Activated CD4-positive, alpha-beta T cell treated with anti-CD3 and anti-CD28 coated beads for 36 hours (primary cell): ENCODE measurements around the gene CCDC170. TPM values are rescaled to one million over a fixed set of nuclear protein-coding genes. Genes with fewer than 3 reads are reported as not detected.

Experiments used
- ATAC-seq: fragments of 200-7000 bp; cut with Tn5 transposase; one replicate; pipeline ENCODE4 v1.10.0; 2021; ENCODE audit warnings: mild to moderate bottlenecking, moderate library complexity
- CTCF ChIA-PET: fragments of 350-600 bp; sonication (Branson Sonifier 250); formaldehyde crosslinking; loops from one replicate; lab custom pipeline; 2021; ENCODE audit warnings: antibody characterized with exemption; lab: Charles Lee
- POLR2A ChIA-PET: fragments of 350-600 bp; sonication (Branson Sonifier 250); formaldehyde crosslinking; loops from one replicate; lab custom pipeline; 2021; ENCODE audit warnings: antibody characterized with exemption, inconsistent platforms; lab: Charles Lee
- DNase-seq: peaks from one replicate; pipeline ENCODE4 v3.0.0-alpha.2; 2020
- H3K27ac Mint-ChIP-seq: one replicate; pipeline ENCODE4 v1.8.0; 2021; ENCODE audit warnings: mixed read lengths
- H3K27me3 Mint-ChIP-seq: one replicate; pipeline ENCODE4 v1.8.0; 2021; ENCODE audit warnings: mixed read lengths
- H3K36me3 Mint-ChIP-seq: one replicate; pipeline ENCODE4 v1.8.0; 2021; ENCODE audit warnings: low read depth, mixed read lengths
- H3K4me1 Mint-ChIP-seq: one replicate; pipeline ENCODE4 v1.8.0; 2021; ENCODE audit warnings: mixed read lengths
- H3K4me3 Mint-ChIP-seq: one replicate; pipeline ENCODE4 v1.8.0; 2021; ENCODE audit warnings: mild to moderate bottlenecking, moderate library complexity, mixed read lengths
- H3K9me3 Mint-ChIP-seq: one replicate; pipeline ENCODE4 v1.8.0; 2021; ENCODE audit warnings: low read depth, mixed read lengths
- intact Hi-C, 2 experiments: fragments of 100-400 bp; cut with DNase I in 1 of 2; cut with micrococcal nuclease in 1 of 2; formaldehyde crosslinking; loops; one replicate each; pipeline versions ENCODE4 v1.14.2 to v1.15.1; 2022 to 2024; cut with DNase I, micrococcal nuclease
- total RNA-seq, 2 experiments: library from RNA; stranded (reverse); gene quantifications; one replicate each; pipeline ENCODE4 v1.2.3, GENCODE V29; 2021

CCDC170 gene
- total RNA-seq, 2 experiments from 2014 or later: not detected

GRCh38 chr6:151464702-151465101 lies 29.1 kb upstream of the CCDC170 start:
- H3K4me3 Mint-ChIP-seq: no peak overlapping the region
- H3K9me3 Mint-ChIP-seq: no peaks in the 10 kb centered on the region
- intact Hi-C loops: no loop called here
- H3K4me1 Mint-ChIP-seq: peaks cover 7% of the 10 kb centered on the region
- DNase-seq (no peak), ATAC-seq (no peak)
- H3K27me3 Mint-ChIP-seq: no peaks in the 10 kb centered on the region
- no peak overlapping the region for H3K27ac Mint-ChIP-seq
- ChIA-PET POLR2A (no interaction called here), CTCF (no interaction called here)
- peaks cover 15% of the 10 kb centered on the region for H3K36me3 Mint-ChIP-seq

- POLR2A ChIA-PET: no interaction called here
- intact Hi-C loops: loop anchor here (1.0 to 5.0 kb wide), 4 partner anchors 23 to 70 kb away; no protein-coding TSS in a partner anchor
- Mint-ChIP-seq H3K36me3 (no peaks in the 10 kb centered on the region), H3K4me3 (no peak overlapping the region), H3K9me3 (no peaks in the 10 kb centered on the region), H3K27me3 (no peaks in the 10 kb centered on the region), H3K27ac (no peak overlapping the region), H3K4me1 (no peaks in the 10 kb centered on the region)
- ATAC-seq: peak; percentile 33
- peak; percentile 65 for DNase-seq
- CTCF ChIA-PET: interaction anchor here (0.7 to 1.5 kb wide), 3 partner anchors 9 to 269 kb away, joined by 4 to 5 read pairs (median 4); partner anchors contain the start of gene RMND1
Measured at GRCh38 chr6:151475653-151476523, 17.9 kb upstream of the CCDC170 start.

- CTCF ChIA-PET: interaction anchor here (1.1 kb wide), 1 partner anchor 10 kb away, joined by 3 read pairs; no protein-coding TSS in a partner anchor
- H3K27ac Mint-ChIP-seq: no peak overlapping the region
- intact Hi-C loops: loop anchor here in 1 of 2 experiments (5.0 kb wide), 1 partner anchor 35 kb away; no protein-coding TSS in a partner anchor
- DNase-seq (no peak), ATAC-seq (no peak)
- no peaks in the 10 kb centered on the region for H3K27me3 Mint-ChIP-seq
- peaks cover 2% of the 10 kb centered on the region for H3K36me3 Mint-ChIP-seq
- peaks cover 13% of the 10 kb centered on the region for H3K4me1 Mint-ChIP-seq
- no peak overlapping the region for H3K4me3 Mint-ChIP-seq
- POLR2A ChIA-PET: no interaction called here
- no peaks in the 10 kb centered on the region for H3K9me3 Mint-ChIP-seq
Measured at GRCh38 chr6:151477726-151478125, 16.1 kb upstream of the CCDC170 start.

- no peaks in the 10 kb centered on the region for H3K27me3 Mint-ChIP-seq
- H3K9me3 Mint-ChIP-seq: no peaks in the 10 kb centered on the region
- H3K36me3 Mint-ChIP-seq: peaks cover 2% of the 10 kb centered on the region
- CTCF ChIA-PET: interaction anchor here (0.5 to 1.1 kb wide), 4 partner anchors 9 to 860 kb away, joined by 3 read pairs; no protein-coding TSS in a partner anchor
- POLR2A ChIA-PET: no interaction called here
- no peak overlapping the region for H3K27ac Mint-ChIP-seq
- H3K4me3 Mint-ChIP-seq: no peak overlapping the region
- ATAC-seq (no peak), DNase-seq (no peak)
- intact Hi-C loops: loop anchor here in 1 of 2 experiments (5.0 kb wide), 1 partner anchor 36 kb away; no protein-coding TSS in a partner anchor
- H3K4me1 Mint-ChIP-seq: peaks cover 15% of the 10 kb centered on the region
Measured at GRCh38 chr6:151478670-151479069, 15.1 kb upstream of the CCDC170 start.

- peaks cover 20% of the 10 kb centered on the region for H3K4me1 Mint-ChIP-seq
- intact Hi-C loops: loop anchor here in 1 of 2 experiments (10.0 kb wide), 1 partner anchor 467 kb away; no protein-coding TSS in a partner anchor
- POLR2A ChIA-PET: no interaction called here
- no peak overlapping the region for H3K4me3 Mint-ChIP-seq
- CTCF ChIA-PET: interaction anchor here (0.9 to 1.0 kb wide), 2 partner anchors 9 kb away, joined by 3 to 4 read pairs; no protein-coding TSS in a partner anchor
- peaks cover 2% of the 10 kb centered on the region for H3K36me3 Mint-ChIP-seq
- no peak overlapping the region for H3K27ac Mint-ChIP-seq
- H3K9me3 Mint-ChIP-seq: no peaks in the 10 kb centered on the region
- ATAC-seq: no peak
- H3K27me3 Mint-ChIP-seq: no peaks in the 10 kb centered on the region
- DNase-seq: no peak
Measured at GRCh38 chr6:151481786-151482185, 12.0 kb upstream of the CCDC170 start.

- ChIA-PET POLR2A (interaction anchor here (0.7 kb wide), 1 partner anchor 820 kb away, joined by 3 read pairs; no protein-coding TSS in a partner anchor), CTCF (interaction anchor here (0.9 to 1.0 kb wide), 2 partner anchors 9 kb away, joined by 3 to 4 read pairs; no protein-coding TSS in a partner anchor)
- peaks cover 2% of the 10 kb centered on the region for H3K36me3 Mint-ChIP-seq
- ATAC-seq (peak; percentile 51), DNase-seq (no peak)
- peak overlapping the region; percentile 57 for H3K4me3 Mint-ChIP-seq
- no peaks in the 10 kb centered on the region for H3K27me3 Mint-ChIP-seq
- H3K4me1 Mint-ChIP-seq: peaks cover 20% of the 10 kb centered on the region
- peak overlapping the region; percentile 93 for H3K27ac Mint-ChIP-seq
- no peaks in the 10 kb centered on the region for H3K9me3 Mint-ChIP-seq
- intact Hi-C loops: loop anchor here in 1 of 2 experiments (10.0 kb wide), 1 partner anchor 467 kb away; no protein-coding TSS in a partner anchor
Measured at GRCh38 chr6:151482290-151482689, 11.5 kb upstream of the CCDC170 start.

- ChIA-PET POLR2A (no interaction called here), CTCF (interaction anchor here (0.8 to 2.2 kb wide), 4 partner anchors 9 to 77 kb away, joined by 3 to 5 read pairs (median 4); no protein-coding TSS in a partner anchor)
- no peaks in the 10 kb centered on the region for H3K27me3 Mint-ChIP-seq
- peaks cover 20% of the 10 kb centered on the region for H3K4me1 Mint-ChIP-seq
- no peaks in the 10 kb centered on the region for H3K9me3 Mint-ChIP-seq
- peaks cover 2% of the 10 kb centered on the region for H3K36me3 Mint-ChIP-seq
- no peak overlapping the region for H3K27ac Mint-ChIP-seq
- intact Hi-C loops: loop anchor here in 1 of 2 experiments (10.0 kb wide), 1 partner anchor 469 kb away; no protein-coding TSS in a partner anchor
- DNase-seq (no peak), ATAC-seq (no peak)
- no peak overlapping the region for H3K4me3 Mint-ChIP-seq
Measured at GRCh38 chr6:151483994-151484393, 9.8 kb upstream of the CCDC170 start.

GRCh38 chr6:151488226-151488625 lies 5.6 kb upstream of the CCDC170 start:
- ATAC-seq (no peak), DNase-seq (no peak)
- peaks cover 8% of the 10 kb centered on the region for H3K27me3 Mint-ChIP-seq
- intact Hi-C loops: loop anchor here in 1 of 2 experiments (10.0 kb wide), 1 partner anchor 473 kb away; no protein-coding TSS in a partner anchor
- no peaks in the 10 kb centered on the region for H3K9me3 Mint-ChIP-seq
- no peak overlapping the region for H3K27ac Mint-ChIP-seq
- no peaks in the 10 kb centered on the region for H3K36me3 Mint-ChIP-seq
- no peak overlapping the region for H3K4me3 Mint-ChIP-seq
- peaks cover 5% of the 10 kb centered on the region for H3K4me1 Mint-ChIP-seq
- ChIA-PET POLR2A (interaction anchor here (0.6 kb wide), 1 partner anchor 696 kb away, joined by 3 read pairs; no protein-coding TSS in a partner anchor), CTCF (interaction anchor here (1.3 kb wide), 1 partner anchor 10 kb away, joined by 3 read pairs; no protein-coding TSS in a partner anchor)

- DNase-seq (no peak), ATAC-seq (no peak)
- ChIA-PET POLR2A (no interaction called here), CTCF (interaction anchor here (0.7 kb wide), 1 partner anchor 9 kb away, joined by 3 read pairs; no protein-coding TSS in a partner anchor)
- Mint-ChIP-seq H3K9me3 (no peaks in the 10 kb centered on the region), H3K36me3 (no peaks in the 10 kb centered on the region), H3K27ac (no peak overlapping the region), H3K4me3 (no peak overlapping the region), H3K27me3 (peaks cover 29% of the 10 kb centered on the region), H3K4me1 (peaks cover 9% of the 10 kb centered on the region)
- intact Hi-C loops: no loop called here
Measured at GRCh38 chr6:151490996-151491395, 2.8 kb upstream of the CCDC170 start.

- no peaks in the 10 kb centered on the region for H3K9me3 Mint-ChIP-seq
- intact Hi-C loops: no loop called here
- H3K27me3 Mint-ChIP-seq: peaks cover 31% of the 10 kb centered on the region
- POLR2A ChIA-PET: interaction anchor here (0.5 kb wide), 1 partner anchor 34 kb away, joined by 3 read pairs; no protein-coding TSS in a partner anchor
- H3K4me1 Mint-ChIP-seq: peaks cover 10% of the 10 kb centered on the region
- H3K36me3 Mint-ChIP-seq: no peaks in the 10 kb centered on the region
- no peak for DNase-seq
- no peak overlapping the region for H3K27ac Mint-ChIP-seq
- no peak for ATAC-seq
- H3K4me3 Mint-ChIP-seq: peak overlapping the region; percentile 24
- CTCF ChIA-PET: no interaction called here
Measured at GRCh38 chr6:151493161-151493803, 535 bp upstream of the CCDC170 start.
